CD4-positive, CD25-positive, alpha-beta regulatory T cell (primary cell): ENCODE data around the gene BSCL2. TPM values are rescaled to one million over a fixed set of nuclear protein-coding genes. Genes with fewer than 3 reads are reported as not detected.
A peak's percentile ranks its signal among the peaks of the same experiment; 100 is the strongest.
"Not testable (repeated sequence)": the region's sequence is repeated elsewhere in the genome, so short reads cannot be mapped to it uniquely, and the experiment has no call there.

Source experiments
- ATAC-seq, 2 donors: fragments of 150-1000 bp; cut with Tn5 transposase; one replicate each; pipeline ENCODE4 v1.10.0; 2021; ENCODE audit warnings: low read depth in 2 of 2, moderate number of reproducible peaks in 2 of 2, moderate library complexity in 1 of 2
- DNase-seq, 3 donors: peaks; one replicate each; pipeline versions ENCODE4 v3.0.0 to v3.0.0-alpha.2; 2012 to 2022; ENCODE audit warnings: mixed read lengths in 1 of 3
- H3K27ac ChIP-seq: one replicate; pipeline ENCODE4 v1.7.0; 2013; ENCODE audit warnings: mild to moderate bottlenecking, low read length; ENCODE audit not compliant: insufficient read depth, poor library complexity, severe bottlenecking
- H3K27me3 ChIP-seq: one replicate; pipeline ENCODE4 v1.7.0; 2013; ENCODE audit warnings: low read length; ENCODE audit not compliant: control insufficient read depth, insufficient read depth
- H3K36me3 ChIP-seq: one replicate; pipeline ENCODE4 v1.7.0; 2013; ENCODE audit warnings: mild to moderate bottlenecking, low read length, moderate library complexity; ENCODE audit not compliant: control insufficient read depth, insufficient read depth
- H3K4me1 ChIP-seq: 2 replicates; pipeline ENCODE4 v1.7.0; 2013; ENCODE audit warnings: mild to moderate bottlenecking, low read length; ENCODE audit not compliant: insufficient read depth, control insufficient read depth, poor library complexity, severe bottlenecking
- H3K4me3 ChIP-seq: one replicate; pipeline ENCODE4 v1.7.0; 2013; ENCODE audit warnings: low read depth, mild to moderate bottlenecking, low read length, moderate library complexity
- H3K9me3 ChIP-seq, 2 experiments: 1 replicate in 1 of 2; 2 replicates in 1 of 2; pipeline ENCODE4 v1.7.0; 2013; ENCODE audit warnings: low read length in 2 of 2, mild to moderate bottlenecking in 1 of 2, moderate library complexity in 1 of 2; ENCODE audit not compliant: control insufficient read depth in 2 of 2
- H3K27ac Mint-ChIP-seq, 3 donors: one replicate each; pipeline ENCODE4 v1.8.0; 2020 to 2022; ENCODE audit warnings: mild to moderate bottlenecking in 3 of 3, mixed read lengths in 3 of 3, moderate library complexity in 2 of 3
- H3K27me3 Mint-ChIP-seq: one replicate; pipeline ENCODE4 v1.8.0; 2022; ENCODE audit warnings: mild to moderate bottlenecking, mixed read lengths
- H3K36me3 Mint-ChIP-seq: one replicate; pipeline ENCODE4 v1.8.0; 2020; ENCODE audit warnings: mixed read lengths
- H3K4me1 Mint-ChIP-seq, 4 donors: one replicate each; pipeline ENCODE4 v1.8.0; 2020 to 2022; ENCODE audit warnings: mixed read lengths in 4 of 4, mild to moderate bottlenecking in 1 of 4
- H3K4me3 Mint-ChIP-seq, 4 donors: one replicate each; pipeline ENCODE4 v1.8.0; 2020 to 2022; ENCODE audit warnings: mild to moderate bottlenecking in 4 of 4, mixed read lengths in 4 of 4, moderate library complexity in 3 of 4
- H3K9me3 Mint-ChIP-seq, 7 donors: one replicate each; pipeline ENCODE4 v1.8.0; 2020 to 2022; ENCODE audit warnings: mixed read lengths in 7 of 7, mild to moderate bottlenecking in 3 of 7, moderate library complexity in 2 of 7
- polyA plus RNA-seq, 4 donors: library from polyadenylated mRNA; unstranded; fragments of 300-500 nt; fragmentation: Illumina TruSeq; gene quantifications; one replicate each; pipeline ENCODE4 v1.2.3, GENCODE V29; 2021
- total RNA-seq: library from RNA; stranded (reverse); gene quantifications from one replicate; pipeline ENCODE4 v1.2.3, GENCODE V29; 2022

Gene BSCL2
- total and polyA plus RNA-seq, 5 donors from 2014 or later: 23.9 to 49.2 (median 39.6) TPM

DNA sequence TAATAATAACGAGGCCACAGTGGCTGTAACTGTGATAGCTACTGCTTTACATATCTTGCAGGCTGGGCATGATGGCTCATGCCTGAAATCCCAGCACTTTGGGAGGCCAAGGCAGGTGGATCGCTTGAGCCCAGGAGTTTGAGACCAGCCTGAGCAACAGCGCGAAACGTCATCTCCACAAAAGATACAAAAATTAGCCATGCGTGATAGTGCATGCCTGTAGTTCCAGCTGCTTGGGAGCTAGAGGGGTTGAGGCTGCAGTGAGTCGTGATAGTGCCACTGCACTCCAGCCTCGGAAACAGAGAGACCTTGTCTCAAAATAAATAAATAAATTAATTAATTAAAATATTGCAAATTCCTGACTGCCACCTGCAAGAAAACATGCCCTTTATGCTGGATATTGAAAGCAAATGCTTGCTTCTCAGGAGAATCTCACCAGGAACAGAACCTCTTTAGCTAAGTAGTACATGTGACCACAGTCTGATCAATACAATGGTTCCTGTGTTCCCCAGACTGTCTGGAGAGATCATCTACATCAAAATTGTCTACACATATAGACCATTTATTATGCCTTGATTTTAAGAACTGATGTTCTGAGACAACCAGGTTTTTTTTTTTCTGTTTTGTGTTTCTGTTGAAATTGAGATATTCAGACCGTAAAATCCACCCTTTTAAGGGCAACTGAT is 40.4 kb upstream of the BSCL2 start:
- Histone ChIP-seq H3K9me3 (no peaks in the 10 kb centered on the region), H3K27ac (no peak overlapping the region), H3K4me3 (no peak overlapping the region), H3K27me3 (no peaks in the 10 kb centered on the region), H3K4me1 (peaks cover 16% of the 10 kb centered on the region), H3K36me3 (peaks cover 15% of the 10 kb centered on the region)
- Mint-ChIP-seq H3K4me3 (no peak overlapping the region), H3K9me3 (no peaks in the 10 kb centered on the region), H3K36me3 (peaks cover 10% of the 10 kb centered on the region), H3K4me1 (peaks cover 0 to 32% (median 17%) of the 10 kb centered on the region in 4 donors), H3K27me3 (no peaks in the 10 kb centered on the region), H3K27ac (peak overlapping the region in 1 of 3 donors; percentile 12)
- DNase-seq (no peak), ATAC-seq (no peak)

DNA sequence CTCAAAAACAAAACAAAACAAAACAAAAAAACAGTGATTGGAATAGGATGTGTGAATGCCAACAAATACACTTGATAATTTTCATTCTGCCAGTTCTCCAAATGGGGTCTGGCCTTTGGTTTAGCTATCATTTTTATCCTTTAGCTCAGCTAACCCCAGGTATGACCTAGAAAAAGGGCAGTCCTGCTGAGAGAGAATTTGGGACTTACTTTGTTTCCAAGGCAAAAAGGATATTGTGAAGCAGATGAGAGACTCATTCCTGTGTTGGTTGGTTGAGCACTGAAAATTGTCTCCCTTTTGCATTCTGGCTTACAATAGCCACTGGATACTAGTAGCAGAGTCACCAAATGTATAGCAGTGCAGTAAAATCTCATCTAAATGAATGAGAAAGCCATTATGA is 30.0 kb upstream of the BSCL2 start:
- H3K36me3 Mint-ChIP-seq: peaks cover 24% of the 10 kb centered on the region
- no peaks in the 10 kb centered on the region for H3K27me3 Mint-ChIP-seq
- no peak for DNase-seq
- Histone ChIP-seq H3K9me3 (no peaks in the 10 kb centered on the region), H3K4me1 (peaks cover 7% of the 10 kb centered on the region), H3K27me3 (no peaks in the 10 kb centered on the region), H3K4me3 (no peak overlapping the region), H3K36me3 (peaks cover 66% of the 10 kb centered on the region), H3K27ac (no peak overlapping the region)
- no peak for ATAC-seq
- no peaks in the 10 kb centered on the region for H3K9me3 Mint-ChIP-seq
- no peak overlapping the region for H3K4me3 Mint-ChIP-seq
- H3K27ac Mint-ChIP-seq: no peak overlapping the region
- peaks cover 8 to 11% (median 8%) of the 10 kb centered on the region in 4 donors for H3K4me1 Mint-ChIP-seq

DNA sequence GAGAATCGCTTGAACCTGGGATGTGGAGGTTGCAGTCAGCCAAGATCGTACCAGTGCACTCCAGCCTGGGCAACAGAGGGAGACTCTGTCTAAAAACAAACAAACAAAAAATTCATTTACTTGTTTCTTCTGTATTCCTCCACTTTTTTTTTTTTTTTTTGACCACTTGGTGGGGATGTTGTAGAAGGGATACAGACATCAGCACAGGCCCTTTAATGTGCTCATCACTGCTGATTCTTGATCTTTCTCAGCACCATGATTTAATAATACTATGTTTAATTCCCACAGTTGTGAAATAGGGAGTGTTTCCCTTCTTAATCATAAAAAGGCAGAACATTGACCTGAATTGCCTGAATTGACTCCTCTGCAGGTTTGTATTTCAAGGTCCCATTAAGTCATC is 25.6 kb upstream of the BSCL2 start:
- no peak overlapping the region for H3K4me3 ChIP-seq
- H3K36me3 Mint-ChIP-seq: peaks cover 8% of the 10 kb centered on the region

DNA sequence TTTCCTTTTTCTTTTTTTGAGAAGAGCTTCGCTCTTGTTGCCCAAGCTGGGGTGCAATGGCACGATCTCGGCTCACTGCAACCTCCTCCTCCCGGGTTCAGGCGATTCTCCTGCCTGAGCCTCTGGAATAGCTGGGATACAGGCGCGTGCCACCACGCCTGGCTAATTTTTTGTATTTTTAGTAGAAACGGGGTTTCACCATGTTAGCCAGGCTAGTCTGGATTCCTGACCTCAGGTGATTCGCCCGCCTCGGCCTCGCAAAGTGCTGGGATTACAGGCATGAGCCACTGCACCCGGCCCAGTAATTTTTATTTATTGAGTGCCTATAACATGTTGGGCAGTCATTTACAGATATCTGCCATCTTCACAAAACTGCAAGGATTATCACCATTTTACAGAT is 22.9 kb upstream of the BSCL2 start:
- H3K27me3 ChIP-seq, ATAC-seq, H3K27ac ChIP-seq, DNase-seq, H3K9me3 Mint-ChIP-seq, H3K9me3 ChIP-seq: not testable (repeated sequence)
- peaks cover 11% of the 10 kb centered on the region for H3K36me3 Mint-ChIP-seq
- Histone ChIP-seq H3K36me3 (peaks cover 22% of the 10 kb centered on the region), H3K4me3 (peak overlapping the region; percentile 77), H3K4me1 (peaks cover 40% of the 10 kb centered on the region)
- peak overlapping the region in 2 of 3 donors; percentile 14 to 80 for H3K27ac Mint-ChIP-seq
- H3K27me3 Mint-ChIP-seq: peaks cover 13% of the 10 kb centered on the region
- H3K4me3 Mint-ChIP-seq: peak overlapping the region; percentile 67 to 96 (median 84)
- peaks cover 14 to 46% (median 26%) of the 10 kb centered on the region in 4 donors for H3K4me1 Mint-ChIP-seq

More for the DNA sequence above, 25.6 kb upstream of the BSCL2 start:
- DNase-seq (peak in 2 of 3 donors; percentile 43 to 60), ATAC-seq (no peak)
- H3K9me3 ChIP-seq: no peaks in the 10 kb centered on the region
- H3K36me3 ChIP-seq: peaks cover 42% of the 10 kb centered on the region
- H3K4me1 Mint-ChIP-seq: peaks cover 7 to 32% (median 18%) of the 10 kb centered on the region in 4 donors
- no peaks in the 10 kb centered on the region for H3K27me3 ChIP-seq
- no peak overlapping the region for H3K27ac ChIP-seq
- H3K4me1 ChIP-seq: peaks cover 27% of the 10 kb centered on the region
- no peaks in the 10 kb centered on the region for H3K9me3 Mint-ChIP-seq
- H3K27ac Mint-ChIP-seq: peak overlapping the region; percentile 18 to 36 (median 26)
- peaks cover 5% of the 10 kb centered on the region for H3K27me3 Mint-ChIP-seq
- H3K4me3 Mint-ChIP-seq: peak overlapping the region in 3 of 4 donors; percentile 21 to 86 (median 21)

DNA sequence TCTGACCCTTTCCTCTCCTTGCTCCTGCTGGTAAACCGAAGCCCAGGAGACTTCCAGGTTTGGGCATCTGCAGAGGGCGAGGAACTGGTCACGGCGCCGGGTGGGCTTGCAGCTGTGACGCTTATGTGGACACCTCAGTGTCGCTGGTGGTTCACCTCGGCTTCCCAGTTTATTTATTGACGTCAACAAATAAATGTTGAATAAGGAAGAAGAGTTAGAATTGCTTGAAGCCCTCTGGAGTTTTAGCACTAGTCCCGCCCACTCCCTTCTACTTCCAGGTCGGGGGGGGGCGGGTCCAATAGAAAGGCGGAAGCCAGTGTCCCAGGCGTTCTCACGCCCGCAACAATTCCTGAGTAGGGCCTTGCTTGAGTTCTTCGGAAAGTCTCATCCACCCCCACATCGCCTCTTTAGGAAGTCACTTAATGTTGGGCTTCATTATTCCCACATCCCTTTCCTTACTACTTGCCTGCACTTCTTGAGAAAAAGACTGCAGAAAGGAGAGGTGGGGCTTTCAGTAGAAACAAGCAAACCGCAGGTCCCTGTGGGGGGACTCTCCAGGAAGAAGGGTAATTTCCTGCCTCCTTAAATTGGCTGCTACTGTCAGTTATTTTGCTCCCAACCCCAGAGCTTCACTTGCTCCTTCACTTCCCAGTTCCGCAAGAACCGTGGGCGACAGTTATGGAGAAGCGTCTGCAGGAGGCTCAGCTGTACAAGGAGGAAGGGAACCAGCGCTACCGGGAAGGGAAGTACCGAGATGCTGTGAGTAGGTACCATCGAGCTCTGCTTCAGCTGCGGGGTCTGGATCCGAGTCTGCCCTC is 21.2 kb upstream of the BSCL2 start, which contains the start of gene TTC9C:
Gene TTC9C, plus strand, starts transcription at position 316 of the 818 bp plus-strand sequence. Its CDS starts 363 bp downstream, at position 679.
- H3K36me3 Mint-ChIP-seq: peaks cover 21% of the 10 kb centered on the region
- H3K4me3 Mint-ChIP-seq: peak within 1 kb of the TSS; percentile 94 to 99 (median 96)
- peak within 1 kb of the TSS; percentile 92 to 100 (median 99) for H3K27ac Mint-ChIP-seq
- ATAC-seq (peak; percentile 27 to 34), DNase-seq (peak; percentile 81 to 92 (median 87))
- Histone ChIP-seq H3K4me1 (peaks cover 57% of the 10 kb centered on the region), H3K9me3 (no peaks in the 10 kb centered on the region), H3K4me3 (peak within 1 kb of the TSS; percentile 99), H3K27ac (peak within 1 kb of the TSS; percentile 97), H3K27me3 (no peaks in the 10 kb centered on the region), H3K36me3 (peaks cover 21% of the 10 kb centered on the region)
- H3K9me3 Mint-ChIP-seq: peaks cover 0 to 1% (median 0%) of the 10 kb centered on the region in 7 donors
- H3K27me3 Mint-ChIP-seq: peaks cover 13% of the 10 kb centered on the region
- H3K4me1 Mint-ChIP-seq: peaks cover 29 to 61% (median 42%) of the 10 kb centered on the region in 4 donors

DNA sequence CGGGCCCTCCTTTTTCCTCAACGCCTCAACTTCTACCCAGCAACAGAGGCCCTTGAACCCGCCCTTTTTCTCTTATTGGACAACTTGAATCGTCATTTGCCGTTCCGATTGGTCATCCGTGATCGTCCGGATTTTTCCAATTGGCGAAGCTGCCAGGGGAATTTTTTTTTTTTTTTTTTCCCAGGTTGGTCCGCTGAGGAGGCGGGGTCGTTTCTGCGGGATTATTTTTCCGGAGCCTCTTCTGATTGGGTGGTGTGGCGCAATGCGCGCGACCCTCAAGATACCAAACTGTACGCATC is 20.6 kb upstream of the BSCL2 start:
- peaks cover 0 to 1% (median 0%) of the 10 kb centered on the region in 7 donors for H3K9me3 Mint-ChIP-seq
- H3K36me3 Mint-ChIP-seq: peaks cover 17% of the 10 kb centered on the region
- no peaks in the 10 kb centered on the region for H3K9me3 ChIP-seq
- H3K27me3 Mint-ChIP-seq: peaks cover 13% of the 10 kb centered on the region
- ATAC-seq (peak; percentile 60 to 61), DNase-seq (peak; percentile 83 to 97 (median 96))
- no peaks in the 10 kb centered on the region for H3K27me3 ChIP-seq
- peak overlapping the region; percentile 97 for H3K27ac ChIP-seq
- peak overlapping the region; percentile 94 to 99 (median 96) for H3K4me3 Mint-ChIP-seq
- peak overlapping the region; percentile 99 for H3K4me3 ChIP-seq
- peaks cover 24 to 61% (median 38%) of the 10 kb centered on the region in 4 donors for H3K4me1 Mint-ChIP-seq
- peaks cover 21% of the 10 kb centered on the region for H3K36me3 ChIP-seq
- H3K27ac Mint-ChIP-seq: peak overlapping the region; percentile 92 to 100 (median 99)
- H3K4me1 ChIP-seq: peaks cover 56% of the 10 kb centered on the region

DNA sequence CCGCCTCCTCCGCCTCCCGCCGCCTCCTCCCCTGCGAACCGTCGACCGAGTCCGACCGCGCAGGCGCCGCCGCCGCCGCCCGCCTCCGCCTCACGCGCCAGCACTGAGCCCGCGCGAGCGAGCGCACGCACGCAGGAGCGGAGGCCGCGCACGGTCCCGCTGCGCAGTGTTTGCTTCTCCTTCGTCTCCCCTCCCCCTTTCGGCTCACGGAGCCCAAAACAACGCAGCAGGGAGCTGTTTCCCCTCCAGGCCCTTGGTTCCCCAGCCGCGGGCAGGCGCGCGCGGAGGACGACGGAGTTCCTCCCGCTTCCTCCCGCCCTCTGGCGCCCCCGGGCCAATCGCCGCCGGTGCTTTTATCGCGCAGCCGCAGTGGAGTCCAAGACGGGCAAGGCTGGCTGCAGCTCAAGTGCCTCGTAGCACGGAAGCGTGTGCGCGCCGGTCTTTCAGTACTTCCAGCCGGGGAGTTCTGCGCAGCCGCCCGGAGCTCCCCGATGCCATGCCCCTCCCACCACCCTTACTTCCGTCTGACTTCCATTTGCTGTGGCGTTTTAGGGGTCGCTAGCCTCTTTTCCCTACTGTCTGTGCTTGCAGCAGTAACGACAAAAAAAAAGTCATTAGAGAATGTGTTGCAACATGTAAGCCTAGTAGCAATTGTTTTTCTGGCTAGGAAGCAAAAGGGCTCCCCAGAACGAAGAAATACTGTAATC is 20.1 kb upstream of the BSCL2 start, which contains the start of gene HNRNPUL2:
Gene HNRNPUL2, minus strand, starts transcription at position 293 of the 707 bp plus-strand sequence. CDS start 301 bp downstream, outside the sequence.
- H3K4me1 Mint-ChIP-seq: peaks cover 23 to 63% (median 38%) of the 10 kb centered on the region in 4 donors
- Histone ChIP-seq H3K9me3 (no peaks in the 10 kb centered on the region), H3K4me1 (peaks cover 52% of the 10 kb centered on the region), H3K36me3 (peaks cover 25% of the 10 kb centered on the region), H3K27ac (peak within 1 kb of the TSS; percentile 97), H3K4me3 (peak within 1 kb of the TSS; percentile 99), H3K27me3 (no peaks in the 10 kb centered on the region)
- peaks cover 22% of the 10 kb centered on the region for H3K36me3 Mint-ChIP-seq
- H3K9me3 Mint-ChIP-seq: peaks cover 0 to 1% (median 0%) of the 10 kb centered on the region in 7 donors
- ATAC-seq (peak; percentile 81 to 82), DNase-seq (peak; percentile 99 to 100 (median 100))
- peaks cover 13% of the 10 kb centered on the region for H3K27me3 Mint-ChIP-seq
- peak within 1 kb of the TSS; percentile 92 to 100 (median 99) for H3K27ac Mint-ChIP-seq
- peak within 1 kb of the TSS; percentile 94 to 99 (median 96) for H3K4me3 Mint-ChIP-seq
